HFF-Myc (cell line): Measurements from ENCODE around the gene SSMEM1.
"Not testable (repeated sequence)": the region's sequence is repeated elsewhere in the genome, so short reads cannot be mapped to it uniquely, and the experiment has no call there.

ENCODE experiments used
- DNase-seq: peaks from one replicate; pipeline ENCODE4 v3.0.0-alpha.2; 2011; ENCODE audit warnings: low read depth; ENCODE audit errors: extremely low read depth
- H3K4me3 ChIP-seq: replicated peaks from 2 replicates; pipeline ENCODE4 v1.5.1; 2011; ENCODE audit warnings: low read depth, mild to moderate bottlenecking, control low read depth, low read length
- TF ChIP-seq, protein P1 (sequence below): IDR thresholded peaks from 2 replicates; pipeline ENCODE4 v1.5.1; 2012; ENCODE audit warnings: mild to moderate bottlenecking, low read depth, low read length, control low read depth; ENCODE audit errors: missing control alignments

The SSMEM1 gene

DNA sequence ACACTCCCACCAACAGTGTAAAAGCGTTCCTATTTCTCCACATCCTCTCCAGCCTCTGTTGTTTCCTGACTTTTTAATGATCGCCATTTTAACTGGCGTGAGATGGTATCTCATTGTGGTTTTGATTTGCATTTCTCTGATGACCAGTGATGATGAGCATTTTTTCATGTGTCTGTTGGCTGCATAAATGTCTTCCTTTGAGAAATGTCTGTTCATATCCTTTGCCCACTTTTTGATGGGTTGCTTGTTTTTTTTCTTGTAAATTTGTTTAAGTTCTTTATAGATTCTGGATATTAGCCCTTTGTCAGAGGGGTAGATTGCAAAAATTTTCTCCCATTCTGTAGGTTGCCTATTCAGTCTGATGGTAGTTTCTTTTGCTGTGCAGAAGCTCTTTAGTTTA lies 42.0 kb downstream of the SSMEM1 start:
- not testable (repeated sequence) for DNase-seq

DNA sequence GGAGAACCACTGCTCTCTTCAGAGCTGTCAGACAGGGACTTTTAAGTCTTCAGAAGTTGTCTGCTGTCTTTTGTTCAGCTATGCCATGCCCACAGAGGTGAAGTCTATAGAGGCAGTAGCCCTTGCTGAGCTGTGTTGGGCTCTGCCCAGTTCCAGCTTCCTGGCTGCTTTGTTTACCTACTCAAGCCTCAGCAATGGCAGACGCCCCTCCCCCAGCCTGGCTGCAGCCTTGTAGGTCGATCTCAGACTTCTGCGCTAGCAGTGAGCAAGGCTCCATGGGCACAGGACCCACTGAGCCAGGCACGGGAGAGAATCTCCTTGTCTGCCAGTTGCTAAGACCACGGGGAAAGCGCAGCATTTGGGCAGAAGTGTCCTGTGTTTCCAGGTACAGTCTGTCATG lies 46.9 kb downstream of the SSMEM1 start:
- no peak for DNase-seq
- no peak overlapping the region for H3K4me3 ChIP-seq
- TF ChIP-seq, protein P1, sequence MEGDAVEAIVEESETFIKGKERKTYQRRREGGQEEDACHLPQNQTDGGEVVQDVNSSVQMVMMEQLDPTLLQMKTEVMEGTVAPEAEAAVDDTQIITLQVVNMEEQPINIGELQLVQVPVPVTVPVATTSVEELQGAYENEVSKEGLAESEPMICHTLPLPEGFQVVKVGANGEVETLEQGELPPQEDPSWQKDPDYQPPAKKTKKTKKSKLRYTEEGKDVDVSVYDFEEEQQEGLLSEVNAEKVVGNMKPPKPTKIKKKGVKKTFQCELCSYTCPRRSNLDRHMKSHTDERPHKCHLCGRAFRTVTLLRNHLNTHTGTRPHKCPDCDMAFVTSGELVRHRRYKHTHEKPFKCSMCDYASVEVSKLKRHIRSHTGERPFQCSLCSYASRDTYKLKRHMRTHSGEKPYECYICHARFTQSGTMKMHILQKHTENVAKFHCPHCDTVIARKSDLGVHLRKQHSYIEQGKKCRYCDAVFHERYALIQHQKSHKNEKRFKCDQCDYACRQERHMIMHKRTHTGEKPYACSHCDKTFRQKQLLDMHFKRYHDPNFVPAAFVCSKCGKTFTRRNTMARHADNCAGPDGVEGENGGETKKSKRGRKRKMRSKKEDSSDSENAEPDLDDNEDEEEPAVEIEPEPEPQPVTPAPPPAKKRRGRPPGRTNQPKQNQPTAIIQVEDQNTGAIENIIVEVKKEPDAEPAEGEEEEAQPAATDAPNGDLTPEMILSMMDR, result no peak

More for the DNA sequence above, 42.0 kb downstream of the SSMEM1 start:
- H3K4me3 ChIP-seq, result not testable (repeated sequence)

DNA sequence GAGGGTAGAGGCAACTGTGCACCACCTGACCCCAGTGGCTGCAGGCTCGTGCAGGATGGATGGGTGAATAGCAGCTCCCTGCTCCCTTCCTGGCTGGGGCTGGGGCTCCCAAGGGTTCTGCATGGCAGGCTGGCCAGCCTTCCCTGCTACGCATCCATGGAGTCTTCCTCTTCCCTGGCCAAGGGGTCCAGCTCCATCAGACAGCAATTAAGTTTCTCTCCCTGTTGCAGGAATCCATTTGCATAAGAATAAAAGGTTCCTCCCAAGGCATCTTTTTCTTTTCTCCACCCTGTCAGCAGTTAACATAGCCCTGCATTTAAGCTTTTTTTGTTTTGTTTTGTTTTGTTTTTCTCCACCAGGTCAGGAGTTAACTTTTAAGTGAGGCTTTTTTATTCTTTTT lies 49.0 kb downstream of the SSMEM1 start:
- no peak overlapping the region for H3K4me3 ChIP-seq
- TF ChIP-seq, protein P1, result no peak
- DNase-seq, result no peak

DNA sequence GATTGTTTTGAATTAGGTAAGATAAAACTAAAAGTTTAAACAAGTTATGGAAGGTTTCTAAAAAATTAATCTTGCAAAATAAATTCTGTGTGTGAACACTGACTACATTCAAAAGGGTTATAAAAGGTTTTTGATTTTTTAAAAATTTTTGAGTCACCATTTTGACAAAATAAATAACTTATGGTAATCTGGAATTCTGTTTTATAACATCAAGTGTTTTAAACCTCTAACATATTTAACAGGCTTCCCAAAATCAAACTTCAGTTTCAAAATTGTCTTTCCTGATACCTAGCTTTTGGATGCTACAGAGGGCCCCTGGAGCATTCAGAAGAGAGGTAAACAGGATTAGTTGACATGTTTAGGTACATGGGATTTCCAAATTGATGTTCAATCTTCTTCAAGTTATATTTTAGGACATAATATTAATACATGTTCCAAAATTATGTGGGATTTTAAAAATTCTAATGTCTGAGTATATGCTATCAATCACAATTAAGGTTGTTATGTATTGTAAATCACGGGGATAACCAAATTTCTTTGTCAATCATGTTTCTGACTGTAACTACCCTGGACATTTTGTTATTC lies 50.9 kb downstream of the SSMEM1 start:
- TF ChIP-seq, protein P1, result no peak
- DNase-seq, result no peak

DNA sequence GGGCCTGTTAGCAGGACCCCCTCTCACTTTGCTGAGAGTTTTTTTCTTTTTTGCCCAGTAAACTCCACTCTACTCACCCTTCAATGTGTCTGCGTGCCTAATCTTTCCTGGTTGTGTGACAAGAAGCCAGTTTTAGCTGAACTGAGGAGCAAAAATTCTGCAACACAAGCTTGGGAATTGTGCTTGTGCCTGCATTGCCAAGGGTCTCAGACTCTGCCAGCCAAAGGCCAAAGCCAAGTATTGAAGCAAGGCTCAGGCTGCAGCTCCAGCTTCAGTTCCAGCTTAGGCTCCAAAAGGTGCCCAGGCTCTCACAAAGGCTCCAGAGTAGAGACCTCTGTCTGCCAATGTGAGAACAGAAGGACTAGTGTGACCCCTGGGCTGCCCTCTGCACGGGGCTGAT lies 54.8 kb downstream of the SSMEM1 start:
- TF ChIP-seq, protein P1, result no peak
- H3K4me3 ChIP-seq, result no peak overlapping the region
- DNase-seq, result no peak

More for the DNA sequence above, 50.9 kb downstream of the SSMEM1 start:
- H3K4me3 ChIP-seq, result no peak overlapping the region

DNA sequence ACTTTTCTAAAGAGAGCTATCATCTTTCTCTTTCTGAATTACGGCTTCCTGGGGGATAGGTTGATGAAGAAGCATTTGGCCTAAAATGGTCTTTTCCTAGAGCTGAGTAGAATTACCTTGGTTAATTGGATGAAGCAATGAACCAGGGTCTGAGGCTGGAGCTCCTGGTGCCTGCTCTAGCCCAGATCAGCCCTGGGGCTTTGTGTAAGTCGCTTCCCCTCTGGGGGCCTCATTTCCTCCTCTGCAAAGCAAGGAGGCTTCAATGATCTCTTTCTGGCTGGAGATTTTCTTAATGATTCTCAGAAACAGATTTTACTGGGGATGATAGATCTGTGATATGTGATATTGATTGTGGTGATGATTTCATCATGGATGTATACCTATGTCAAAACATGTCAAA lies 55.5 kb downstream of the SSMEM1 start:
- DNase-seq, result no peak
- no peak overlapping the region for H3K4me3 ChIP-seq
- TF ChIP-seq, protein P1, result no peak
